GM18861 (cell line): ENCODE measurements around the gene ART4.

ENCODE experiments used
- ATAC-seq: cut with Tn5 transposase; IDR thresholded peaks from one replicate; pipeline ENCODE4 v1.9.1; 2021; ENCODE audit not compliant: unreplicated experiment

ART4 gene

DNA sequence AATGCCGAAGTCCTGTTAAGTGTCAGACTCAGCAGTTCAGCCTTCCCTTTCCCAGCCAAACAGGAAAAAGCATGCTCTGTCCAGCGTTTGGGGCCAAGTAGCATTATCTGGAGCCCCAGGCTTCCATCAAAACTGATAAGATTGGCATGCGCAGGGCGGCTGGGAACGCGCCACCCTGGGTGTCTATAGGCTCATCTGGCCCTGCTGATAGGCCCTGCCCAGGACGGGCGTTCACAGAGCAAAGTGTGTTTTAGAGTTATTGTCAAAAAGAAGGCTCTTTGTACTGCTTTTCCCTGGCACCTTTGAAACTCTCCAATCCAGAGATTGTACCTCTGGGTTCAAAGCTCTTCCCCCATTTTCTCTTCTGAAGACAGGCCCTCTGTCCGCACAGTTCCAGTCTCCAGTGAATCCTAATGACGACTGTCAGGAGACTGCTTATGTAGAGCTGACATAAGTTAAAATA is at the start of gene ART4:
Gene ART4 (minus strand): TSS at position 102 of the 463 bp plus-strand sequence. CDS start 413 bp downstream, outside the sequence.
- ATAC-seq: no peak

GRCh38 chr12:14892726-14893505 is 49.6 kb upstream of the ART4 start:
- no peak for ATAC-seq

DNA sequence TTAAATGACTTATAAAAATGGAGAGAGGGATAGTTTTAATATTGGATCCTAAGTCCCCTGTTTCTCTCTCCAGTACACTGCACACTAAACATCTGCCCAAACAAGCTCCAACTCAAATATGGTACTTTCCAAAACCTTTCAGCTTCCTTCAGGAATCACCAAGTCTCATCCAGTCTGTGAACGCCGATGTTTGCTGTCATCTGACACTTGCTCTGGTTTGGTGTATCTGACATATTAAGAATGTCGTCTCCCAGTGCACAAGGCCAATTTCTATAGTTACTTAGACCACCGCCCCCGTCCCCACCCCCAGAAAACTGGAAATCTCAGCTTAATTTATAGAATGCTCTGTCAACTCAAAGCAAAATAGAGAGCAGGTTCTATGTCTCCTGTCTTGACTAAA is 47.4 kb upstream of the ART4 start:
- ATAC-seq: no peak

DNA sequence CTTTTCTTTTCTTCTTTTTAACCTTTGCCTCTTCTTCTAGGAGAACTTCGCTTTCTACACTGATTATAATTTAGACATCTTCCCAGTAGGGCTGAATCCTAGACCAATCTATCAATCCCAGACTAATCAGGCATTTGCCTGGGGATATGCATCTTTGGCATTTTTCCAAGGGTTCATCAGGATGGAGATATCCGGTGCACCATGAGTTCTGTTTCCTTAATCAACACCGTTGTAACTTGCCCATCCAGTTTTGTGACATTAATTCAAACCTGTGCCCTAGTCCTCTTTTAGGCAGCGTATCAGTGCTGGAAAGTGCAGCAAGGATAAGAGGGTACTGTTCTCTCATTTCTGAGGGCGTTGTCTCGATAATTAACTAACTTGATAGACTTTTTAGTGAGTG is 42.9 kb upstream of the ART4 start:
- ATAC-seq: no peak

DNA sequence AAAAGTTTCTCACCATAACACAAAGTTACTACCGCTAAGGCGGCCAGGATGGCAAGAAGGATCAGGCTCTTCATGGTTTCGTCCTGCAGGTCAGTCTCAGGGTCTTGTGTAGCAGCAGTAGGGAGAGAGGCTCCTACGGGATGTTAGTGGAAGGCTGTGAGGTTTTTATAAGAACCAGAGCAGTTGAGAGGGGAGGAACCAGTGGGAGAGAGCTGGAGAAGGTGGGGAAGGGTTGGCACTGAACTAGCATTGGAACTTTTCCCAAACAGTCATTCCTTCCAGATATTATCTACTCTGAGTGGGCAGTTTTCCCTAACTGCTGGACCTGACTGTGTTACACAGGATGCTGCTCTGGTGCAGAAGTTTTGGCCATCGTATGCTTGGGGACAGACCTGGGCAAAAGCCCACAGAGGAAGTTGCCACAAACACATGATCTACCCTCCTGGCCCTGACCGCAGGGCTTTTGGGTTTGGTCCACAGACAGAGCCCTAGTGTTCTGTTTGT is 42.4 kb upstream of the ART4 start, which contains the start of gene MGP:
Gene MGP (minus strand): TSS at position 137 of the 504 bp plus-strand sequence. CDS start 63 bp downstream, at position 74.
- ATAC-seq: no peak

GRCh38 chr12:14884458-14884878 is 41.1 kb upstream of the ART4 start:
- ATAC-seq: peak; percentile 95

DNA sequence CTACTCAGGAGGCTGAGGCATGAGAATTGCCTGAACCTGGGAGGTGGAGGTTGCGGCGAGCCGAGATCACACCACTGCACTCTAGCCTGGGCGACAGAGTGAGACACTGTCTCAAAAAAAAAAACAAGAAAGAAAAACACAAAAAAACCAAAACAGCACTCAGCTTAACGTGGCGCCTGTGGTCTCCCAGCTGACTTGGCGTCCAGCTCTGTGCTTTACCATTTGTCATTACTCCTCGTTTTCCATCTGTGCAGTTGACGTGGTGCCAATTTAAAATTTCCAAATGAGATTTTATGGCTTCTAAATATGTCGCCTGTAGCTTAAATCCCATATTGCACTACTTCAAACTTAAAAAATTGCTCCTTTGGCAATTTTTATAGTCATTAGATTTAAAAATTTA is 40.4 kb upstream of the ART4 start:
- ATAC-seq: no peak

DNA sequence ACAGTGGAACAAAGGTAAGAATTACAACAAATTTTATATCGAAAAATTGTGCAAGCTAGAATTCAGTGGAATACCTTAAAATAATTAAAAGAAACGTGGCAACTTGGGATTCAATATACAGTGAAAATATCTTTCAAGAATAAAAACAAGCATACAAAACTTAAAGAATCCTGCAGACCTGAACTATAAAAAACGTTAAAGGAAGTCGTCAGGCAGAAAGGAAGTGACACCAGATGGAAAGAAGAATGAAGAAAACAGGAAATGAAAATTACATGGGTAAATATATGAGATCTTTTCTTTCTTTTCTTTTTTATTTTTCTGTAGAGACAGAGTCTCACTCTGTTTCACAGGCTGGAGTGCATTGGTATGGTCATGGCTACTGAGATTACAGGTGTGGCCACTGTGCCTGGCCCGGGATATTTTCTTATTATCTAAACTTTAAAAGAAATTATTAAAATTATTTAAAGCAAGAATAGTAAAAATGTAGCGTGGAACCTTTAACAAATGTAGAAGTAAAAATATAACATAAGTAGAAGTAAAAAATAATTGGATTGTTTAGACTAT is 37.6 kb upstream of the ART4 start:
- no peak for ATAC-seq

DNA sequence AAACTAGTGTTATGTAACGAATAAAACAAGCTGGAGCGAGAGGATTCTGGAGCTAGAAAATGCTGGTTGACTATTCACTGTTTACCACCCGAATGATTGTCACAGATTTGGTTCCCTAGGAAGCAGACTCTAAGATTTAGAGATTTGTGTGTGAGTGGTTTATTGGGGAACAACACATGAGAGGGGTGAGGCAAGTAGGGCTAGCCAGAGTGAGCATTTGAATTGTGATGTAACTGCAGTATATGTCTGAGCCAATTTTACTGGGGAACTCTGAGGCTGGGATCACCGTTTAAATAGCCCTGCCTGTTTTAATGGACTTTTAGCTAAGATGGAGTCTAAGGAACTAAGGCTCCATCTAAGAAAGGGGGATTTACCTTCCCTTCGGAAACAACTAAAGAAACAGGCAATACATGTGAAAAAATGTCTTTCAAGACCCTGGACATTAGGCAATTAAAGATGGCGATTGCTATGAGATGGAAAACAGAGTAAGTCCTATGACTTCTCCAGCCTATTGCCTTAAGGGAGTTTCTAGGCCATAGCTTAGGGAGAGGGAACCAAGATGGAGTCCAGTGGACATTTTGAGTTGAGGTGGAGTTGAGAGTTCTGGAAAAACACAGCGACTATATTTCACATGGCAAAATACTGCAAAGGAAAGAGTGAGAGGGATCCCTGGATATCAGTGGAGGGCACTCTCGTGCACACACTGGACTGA is 36.1 kb upstream of the ART4 start:
- ATAC-seq: no peak

DNA sequence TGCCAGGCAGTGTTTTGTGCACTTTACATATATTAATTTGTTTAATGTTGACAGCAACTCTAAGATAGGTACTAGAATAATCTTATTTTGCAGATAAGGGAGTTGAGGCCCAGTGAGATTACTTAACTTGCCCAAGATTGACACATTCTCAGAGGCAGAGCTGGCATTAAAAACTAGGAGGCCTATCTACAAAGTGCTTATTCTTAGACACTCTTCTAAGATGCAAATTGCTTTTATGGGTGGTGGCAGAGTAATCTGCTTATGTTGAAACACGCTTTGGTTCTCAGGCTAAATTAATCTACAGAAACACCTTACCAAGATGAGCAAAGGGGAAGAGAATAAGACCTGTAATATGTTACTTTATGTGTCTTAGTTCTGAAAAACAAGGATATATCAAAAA is 35.2 kb upstream of the ART4 start:
- ATAC-seq: no peak

DNA sequence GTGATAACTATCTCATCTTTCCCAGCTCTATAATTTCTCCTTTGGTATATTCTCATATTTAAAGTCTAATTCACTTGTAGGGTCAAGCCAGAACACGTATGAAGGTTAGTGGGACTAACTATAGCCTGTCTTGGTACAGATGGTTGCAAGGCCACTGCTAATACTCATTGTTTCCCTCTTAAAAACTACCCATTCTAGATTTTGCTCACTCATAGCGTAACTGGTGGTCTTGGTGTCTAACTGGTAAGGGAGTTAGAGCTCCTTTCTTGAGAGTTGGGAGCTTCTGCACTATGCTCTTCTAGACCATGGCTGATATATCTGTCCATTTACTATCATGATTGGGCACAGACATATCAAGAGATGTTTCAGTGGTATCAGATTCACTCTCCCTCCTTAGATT is 33.5 kb upstream of the ART4 start:
- no peak for ATAC-seq

GRCh38 chr12:14874882-14875281 is 31.6 kb upstream of the ART4 start:
- ATAC-seq: no peak

DNA sequence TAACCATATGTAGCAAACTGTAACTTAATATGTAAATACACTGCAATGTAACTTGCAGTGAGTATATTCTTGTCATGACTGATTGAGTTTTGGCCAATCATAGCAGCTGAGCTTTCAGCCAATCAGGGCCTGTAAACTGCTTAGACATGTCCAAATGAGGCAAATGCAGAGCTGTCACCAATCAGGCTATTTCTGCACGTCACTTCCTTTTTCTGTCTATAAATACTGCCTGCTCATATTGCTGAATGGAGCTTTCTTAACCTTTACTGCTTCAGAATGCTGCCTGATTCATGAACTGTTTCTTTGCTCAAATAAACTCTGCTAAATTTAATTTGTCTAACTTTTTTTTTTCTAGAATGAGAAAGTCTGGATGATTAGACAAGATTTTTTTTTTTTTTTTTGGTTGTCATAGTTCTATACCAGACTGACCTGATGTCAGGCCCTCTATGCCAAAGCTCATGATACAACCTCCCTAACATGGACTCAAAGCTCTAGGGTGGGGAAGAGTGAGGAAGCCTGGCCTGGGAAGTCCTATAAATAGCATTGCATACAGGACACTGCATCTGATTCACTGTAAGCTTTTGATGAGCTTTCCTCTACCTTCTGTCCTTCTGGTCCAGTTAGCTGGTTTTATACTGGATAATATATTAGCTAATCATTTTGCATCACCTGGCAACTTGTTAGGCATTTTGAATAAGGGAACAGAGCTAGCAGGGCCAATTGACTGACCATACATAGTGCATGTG is 30.3 kb upstream of the ART4 start:
- ATAC-seq: no peak

GRCh38 chr12:14871886-14872285 is 28.6 kb upstream of the ART4 start:
- no peak for ATAC-seq

DNA sequence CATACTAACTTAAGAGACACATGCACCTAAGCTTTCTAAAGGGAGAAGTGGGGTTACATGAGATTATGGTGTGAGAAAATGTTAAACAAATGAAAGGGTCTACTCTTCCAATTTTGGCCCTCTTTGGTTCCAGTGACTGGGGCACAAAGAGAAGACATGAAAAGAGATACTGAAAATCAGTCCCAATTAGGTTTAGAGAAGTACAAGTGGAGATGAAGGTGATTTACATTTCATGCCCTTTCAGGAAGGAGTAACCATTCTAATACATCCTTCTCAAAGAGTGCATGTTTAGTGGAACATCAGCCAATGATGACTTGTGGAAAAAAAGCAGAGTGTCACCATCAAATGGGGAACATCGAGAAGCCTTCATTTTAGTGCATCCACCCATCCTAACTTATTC is 27.9 kb upstream of the ART4 start:
- ATAC-seq: no peak

- ATAC-seq: no peak
Measured at GRCh38 chr12:14868916-14869506, 25.7 kb upstream of the ART4 start.

DNA sequence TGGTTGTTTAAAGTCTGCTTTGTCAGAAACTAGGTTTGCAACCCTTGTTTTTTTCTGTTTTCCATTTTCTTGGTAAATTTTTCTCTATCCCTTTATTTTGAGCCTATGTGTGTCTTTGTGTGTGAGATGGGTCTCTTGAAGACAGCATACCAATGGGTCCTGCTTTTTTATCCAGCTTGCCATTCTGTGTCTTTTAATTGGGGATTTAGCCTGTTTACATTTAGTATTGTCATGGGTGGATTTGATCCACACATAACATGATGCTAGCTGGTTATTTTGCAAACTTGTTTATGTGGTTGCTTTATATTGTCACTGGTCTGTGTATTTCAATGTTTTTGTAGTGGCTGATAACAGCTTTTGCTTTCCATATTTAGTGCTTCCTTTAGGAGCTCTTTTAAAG is 17.2 kb upstream of the ART4 start:
- ATAC-seq: no peak

- ATAC-seq: no peak
Measured at GRCh38 chr12:14858513-14858912, 15.2 kb upstream of the ART4 start.

GRCh38 chr12:14854586-14855183 is 11.4 kb upstream of the ART4 start:
- peak; percentile 55 for ATAC-seq

- ATAC-seq: no peak
Measured at GRCh38 chr12:14853961-14854360, 10.6 kb upstream of the ART4 start.
